ENCODE measurements around the gene INVS. TPM values are rescaled to one million over a fixed set of nuclear protein-coding genes. Genes with fewer than 3 reads are reported as not detected.
A peak's percentile ranks its signal among the peaks of the same experiment; 100 is the strongest.

Gene INVS
- total RNA-seq, 2 experiments from 2014 or later, result 30.7 to 36.7 TPM

GRCh38 chr9:100084734-100085133 lies 14.3 kb upstream of the INVS start:
- Histone ChIP-seq H3K4me2 (ENCODE audit: low read length) (peak overlapping the region; percentile 85), H3K9me2 (ENCODE audit: insufficient read depth, low read length) (no peaks in the 10 kb centered on the region), H3K4me3 (ENCODE audit: low read depth, low read length, poor library complexity, severe bottlenecking) (peak overlapping the region; percentile 68), H3K4me1 (ENCODE audit: insufficient read depth, low read length, poor library complexity, severe bottlenecking) (peaks cover 95% of the 10 kb centered on the region), H4K20me1 (ENCODE audit: insufficient read depth, low read length) (no peaks in the 10 kb centered on the region), H3K9me3 (ENCODE audit: low read length) (no peaks in the 10 kb centered on the region), H2AFZ (ENCODE audit: low read length) (no peak overlapping the region), H3K79me2 (ENCODE audit: insufficient read depth, low read depth, low read length) (peaks cover 100% of the 10 kb centered on the region), H3K36me3 (ENCODE audit: insufficient read depth, low read length) (no peaks in the 10 kb centered on the region), H3K27ac (ENCODE audit: low read depth, low read length, poor library complexity, severe bottlenecking) (peak overlapping the region; percentile 95)
- DNase-seq (ENCODE audit: low spot score), result peak; percentile 82
- intact Hi-C loops (cut with micrococcal nuclease; ENCODE audit: unreplicated experiment), result loop anchor here (1.0 to 2.0 kb wide), 2 partner anchors 26 to 56 kb away; no protein-coding TSS in a partner anchor
- TF ChIP-seq CTCF (conservative IDR thresholded peaks at IDR 0.05; ENCODE audit: low read length), result no peak
- TF ChIP-seq EZH2phosphoT487 (IDR thresholded peaks at IDR 0.05; ENCODE audit: borderline replicate concordance, low read depth, low read length), result no peak
- CTCF ChIA-PET (ENCODE audit: unreplicated experiment), result interaction anchor here (1.9 kb wide), 1 partner anchor 9 kb away, joined by 5 read pairs; no protein-coding TSS in a partner anchor
- POLR2A ChIA-PET, result interaction anchor here (0.7 to 8.9 kb wide), 5 partner anchors 10 to 27 kb away, joined by 3 to 108 read pairs (median 21); partner anchors contain the start of gene ERP44
- no TSS peak for BruUV-seq (replicated peaks)

- TF ChIP-seq EZH2phosphoT487 (IDR thresholded peaks at IDR 0.05; ENCODE audit: borderline replicate concordance, low read depth, low read length) (no peak), CTCF (conservative IDR thresholded peaks at IDR 0.05; ENCODE audit: low read length) (no peak)
- peaks cover under 1% of the 10 kb centered on the region; the same call in 1 of the 2 replicates for H3K36me3 ChIP-seq (ENCODE audit: insufficient read depth, low read length)
- intact Hi-C loops (cut with micrococcal nuclease; ENCODE audit: unreplicated experiment), result no loop called here
- peak overlapping the region; percentile 95 for H3K27ac ChIP-seq (ENCODE audit: low read depth, low read length, poor library complexity, severe bottlenecking)
- BruUV-seq (replicated peaks), result no TSS peak
- H3K9me3 ChIP-seq (ENCODE audit: low read length), result no peaks in the 10 kb centered on the region
- no peak for DNase-seq (ENCODE audit: low spot score)
- H3K79me2 ChIP-seq (ENCODE audit: insufficient read depth, low read depth, low read length), result peaks cover 100% of the 10 kb centered on the region
- H3K4me1 ChIP-seq (ENCODE audit: insufficient read depth, low read length, poor library complexity, severe bottlenecking), result peaks cover 95% of the 10 kb centered on the region
- peak overlapping the region; percentile 85 for H3K4me2 ChIP-seq (ENCODE audit: low read length)
- no peak overlapping the region for H2AFZ ChIP-seq (ENCODE audit: low read length)
- ChIA-PET POLR2A (interaction anchor here (0.5 to 8.9 kb wide), 5 partner anchors 9 to 36 kb away, joined by 3 to 108 read pairs (median 14); partner anchors contain the start of gene ERP44), CTCF (ENCODE audit: unreplicated experiment) (interaction anchor here (0.6 kb wide), 1 partner anchor 9 kb away, joined by 3 read pairs; no protein-coding TSS in a partner anchor)
- H3K4me3 ChIP-seq (ENCODE audit: low read depth, low read length, poor library complexity, severe bottlenecking), result peak overlapping the region; percentile 43
- no peaks in the 10 kb centered on the region for H3K9me2 ChIP-seq (ENCODE audit: insufficient read depth, low read length)
- no peaks in the 10 kb centered on the region for H4K20me1 ChIP-seq (ENCODE audit: insufficient read depth, low read length)
Observed at GRCh38 chr9:100086097-100086635, 12.9 kb upstream of the INVS start.

GRCh38 chr9:100087218-100087617 lies 11.8 kb upstream of the INVS start:
- Histone ChIP-seq H4K20me1 (ENCODE audit: insufficient read depth, low read length) (no peaks in the 10 kb centered on the region), H3K9me3 (ENCODE audit: low read length) (no peaks in the 10 kb centered on the region), H3K4me1 (ENCODE audit: insufficient read depth, low read length, poor library complexity, severe bottlenecking) (peaks cover 95% of the 10 kb centered on the region), H2AFZ (ENCODE audit: low read length) (no peak overlapping the region), H3K9me2 (ENCODE audit: insufficient read depth, low read length) (no peaks in the 10 kb centered on the region), H3K79me2 (ENCODE audit: insufficient read depth, low read depth, low read length) (peaks cover 100% of the 10 kb centered on the region), H3K4me3 (ENCODE audit: low read depth, low read length, poor library complexity, severe bottlenecking) (peak overlapping the region; percentile 43), H3K36me3 (ENCODE audit: insufficient read depth, low read length) (peaks cover 11% of the 10 kb centered on the region; the same call in 1 of the 2 replicates), H3K4me2 (ENCODE audit: low read length) (peak overlapping the region; percentile 85), H3K27ac (ENCODE audit: low read depth, low read length, poor library complexity, severe bottlenecking) (peak overlapping the region; percentile 95)
- ChIA-PET CTCF (ENCODE audit: unreplicated experiment) (no interaction called here), POLR2A (interaction anchor here (0.5 to 8.9 kb wide), 11 partner anchors 8 to 579 kb away, joined by 3 to 108 read pairs (median 3); partner anchors contain the start of gene ERP44)
- TF ChIP-seq EZH2phosphoT487 (IDR thresholded peaks at IDR 0.05; ENCODE audit: borderline replicate concordance, low read depth, low read length) (no peak), CTCF (conservative IDR thresholded peaks at IDR 0.05; ENCODE audit: low read length) (no peak)
- DNase-seq (ENCODE audit: low spot score), result peak; percentile 64
- intact Hi-C loops (cut with micrococcal nuclease; ENCODE audit: unreplicated experiment), result no loop called here
- BruUV-seq (replicated peaks), result no TSS peak

Data from OCI-LY7 (cell line).